ENCODE measurements around the gene CTXN3. TPM values are rescaled to one million over a fixed set of nuclear protein-coding genes. Genes with fewer than 3 reads are reported as not detected.

Gene CTXN3
- total RNA-seq, 1 donor from 2014 or later, result not detected

DNA sequence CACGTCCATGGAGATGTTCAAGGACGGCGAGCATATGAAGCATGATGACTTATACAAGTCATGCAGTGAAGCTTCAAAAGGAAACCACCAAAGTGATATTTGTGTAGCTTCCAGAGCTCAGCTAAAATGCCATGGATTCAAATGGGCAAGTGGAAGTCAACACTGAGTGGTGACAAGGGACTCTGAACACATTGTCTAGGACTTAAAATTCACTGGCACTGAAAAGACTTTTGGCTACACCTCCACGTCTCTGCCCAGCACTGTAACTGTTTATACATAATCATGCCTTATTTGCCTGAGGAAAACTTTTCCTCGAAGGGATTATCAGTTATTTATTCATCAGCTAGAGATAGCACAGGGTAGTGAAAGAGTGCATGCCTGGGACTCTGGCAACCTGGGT, 15.2 kb downstream of the CTXN3 start:
- Mint-ChIP-seq H3K36me3 (ENCODE audit: unreplicated experiment) (no peaks in the 10 kb centered on the region), H3K27me3 (ENCODE audit: unreplicated experiment) (no peaks in the 10 kb centered on the region), H3K27ac (ENCODE audit: unreplicated experiment) (no peak overlapping the region), H3K9me3 (ENCODE audit: unreplicated experiment) (no peaks in the 10 kb centered on the region), H3K4me1 (ENCODE audit: low read depth, unreplicated experiment) (peaks cover 24% of the 10 kb centered on the region), H3K4me3 (ENCODE audit: unreplicated experiment) (no peak overlapping the region)
- TF ChIP-seq, protein P1, sequence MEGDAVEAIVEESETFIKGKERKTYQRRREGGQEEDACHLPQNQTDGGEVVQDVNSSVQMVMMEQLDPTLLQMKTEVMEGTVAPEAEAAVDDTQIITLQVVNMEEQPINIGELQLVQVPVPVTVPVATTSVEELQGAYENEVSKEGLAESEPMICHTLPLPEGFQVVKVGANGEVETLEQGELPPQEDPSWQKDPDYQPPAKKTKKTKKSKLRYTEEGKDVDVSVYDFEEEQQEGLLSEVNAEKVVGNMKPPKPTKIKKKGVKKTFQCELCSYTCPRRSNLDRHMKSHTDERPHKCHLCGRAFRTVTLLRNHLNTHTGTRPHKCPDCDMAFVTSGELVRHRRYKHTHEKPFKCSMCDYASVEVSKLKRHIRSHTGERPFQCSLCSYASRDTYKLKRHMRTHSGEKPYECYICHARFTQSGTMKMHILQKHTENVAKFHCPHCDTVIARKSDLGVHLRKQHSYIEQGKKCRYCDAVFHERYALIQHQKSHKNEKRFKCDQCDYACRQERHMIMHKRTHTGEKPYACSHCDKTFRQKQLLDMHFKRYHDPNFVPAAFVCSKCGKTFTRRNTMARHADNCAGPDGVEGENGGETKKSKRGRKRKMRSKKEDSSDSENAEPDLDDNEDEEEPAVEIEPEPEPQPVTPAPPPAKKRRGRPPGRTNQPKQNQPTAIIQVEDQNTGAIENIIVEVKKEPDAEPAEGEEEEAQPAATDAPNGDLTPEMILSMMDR (IDR thresholded peaks at IDR 0.05; ENCODE audit: partially characterized antibody, unreplicated experiment), result no peak
- DNase-seq, result no peak

DNA sequence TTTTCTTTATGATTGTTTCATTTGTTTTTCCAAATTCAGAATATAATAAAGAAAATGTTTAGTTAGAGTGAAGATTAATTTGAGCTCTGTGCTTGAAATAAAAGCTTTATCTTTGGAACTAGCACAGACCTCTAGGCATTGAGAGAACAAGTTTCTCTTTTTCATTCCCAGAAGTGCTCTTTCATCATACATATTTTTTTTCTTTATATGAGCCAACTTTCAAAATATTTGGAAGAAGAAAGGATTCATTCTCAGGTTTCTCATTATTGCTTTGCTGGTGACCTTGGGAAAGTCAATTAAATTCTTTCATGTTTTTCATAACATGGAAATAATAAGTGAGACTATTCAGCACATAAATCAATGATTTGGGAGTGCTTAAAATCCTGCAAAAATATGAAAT, 16.8 kb downstream of the CTXN3 start:
- H3K27ac Mint-ChIP-seq (ENCODE audit: unreplicated experiment), result no peak overlapping the region
- H3K27me3 Mint-ChIP-seq (ENCODE audit: unreplicated experiment), result no peaks in the 10 kb centered on the region
- H3K36me3 Mint-ChIP-seq (ENCODE audit: unreplicated experiment), result no peaks in the 10 kb centered on the region
- no peaks in the 10 kb centered on the region for H3K9me3 Mint-ChIP-seq (ENCODE audit: unreplicated experiment)
- TF ChIP-seq, protein P1 (IDR thresholded peaks at IDR 0.05; ENCODE audit: partially characterized antibody, unreplicated experiment), result no peak
- no peak overlapping the region for H3K4me3 Mint-ChIP-seq (ENCODE audit: unreplicated experiment)
- DNase-seq, result no peak
- peaks cover 24% of the 10 kb centered on the region for H3K4me1 Mint-ChIP-seq (ENCODE audit: low read depth, unreplicated experiment)

DNA sequence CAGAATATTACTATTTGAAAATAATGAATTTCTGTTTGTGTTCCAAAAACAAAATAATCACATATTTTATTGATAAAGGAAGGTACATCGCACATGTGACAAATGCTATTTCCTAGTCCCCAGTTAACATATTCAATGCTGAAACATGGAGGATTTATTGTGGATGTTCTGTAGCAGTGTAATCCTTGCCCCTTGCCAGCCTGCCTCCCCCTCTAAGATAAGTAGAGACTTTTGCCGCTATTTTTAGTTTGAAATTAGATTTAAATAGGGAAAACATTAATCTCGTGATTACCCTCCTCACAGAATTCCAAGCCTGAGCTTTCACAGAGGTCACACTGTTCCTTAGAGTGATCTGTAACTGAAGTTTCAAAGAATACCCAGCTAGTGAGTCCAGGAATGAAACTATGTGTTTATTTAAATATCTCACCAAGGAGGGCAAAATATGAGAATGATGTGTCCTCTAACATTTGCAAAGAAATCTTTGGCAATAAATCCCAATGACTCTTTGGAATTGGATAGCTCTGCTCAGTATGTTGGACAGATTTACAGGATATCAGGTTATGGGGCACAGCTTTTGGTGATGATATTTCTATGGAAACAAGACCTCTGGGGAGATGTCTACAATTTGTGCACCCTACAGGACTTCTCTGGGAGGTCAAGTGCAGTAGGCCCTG, 17.3 kb downstream of the CTXN3 start:
- no peak overlapping the region for H3K27ac Mint-ChIP-seq (ENCODE audit: unreplicated experiment)
- no peak for DNase-seq
- TF ChIP-seq, protein P1 (IDR thresholded peaks at IDR 0.05; ENCODE audit: partially characterized antibody, unreplicated experiment), result no peak

DNA sequence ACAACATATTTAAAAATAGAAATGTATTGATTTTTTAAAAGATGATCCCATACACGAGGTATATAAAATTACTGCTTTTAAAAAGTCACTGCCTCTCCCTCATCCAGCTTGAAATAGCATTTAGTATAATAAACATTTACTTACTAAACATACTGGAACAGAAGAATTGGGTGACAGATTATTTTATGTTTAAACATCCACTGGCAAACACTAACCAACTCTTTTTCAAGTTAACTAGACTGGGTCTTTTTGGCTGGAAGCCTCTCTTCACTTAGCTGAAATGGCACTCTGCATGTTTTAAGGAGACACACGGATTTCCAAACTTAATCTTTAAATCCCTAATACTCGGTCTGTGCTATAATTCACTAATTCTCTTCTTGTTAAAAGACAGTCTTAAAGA, 19.0 kb downstream of the CTXN3 start:
- TF ChIP-seq, protein P1 (IDR thresholded peaks at IDR 0.05; ENCODE audit: partially characterized antibody, unreplicated experiment), result no peak
- Mint-ChIP-seq H3K27ac (ENCODE audit: unreplicated experiment) (no peak overlapping the region), H3K4me1 (ENCODE audit: low read depth, unreplicated experiment) (peaks cover 23% of the 10 kb centered on the region), H3K4me3 (ENCODE audit: unreplicated experiment) (peak overlapping the region; percentile 53), H3K27me3 (ENCODE audit: unreplicated experiment) (no peaks in the 10 kb centered on the region), H3K9me3 (ENCODE audit: unreplicated experiment) (no peaks in the 10 kb centered on the region), H3K36me3 (ENCODE audit: unreplicated experiment) (no peaks in the 10 kb centered on the region)
- no peak for DNase-seq

More for the DNA sequence above, 17.3 kb downstream of the CTXN3 start:
- no peaks in the 10 kb centered on the region for H3K36me3 Mint-ChIP-seq (ENCODE audit: unreplicated experiment)
- peaks cover 24% of the 10 kb centered on the region for H3K4me1 Mint-ChIP-seq (ENCODE audit: low read depth, unreplicated experiment)
- no peak overlapping the region for H3K4me3 Mint-ChIP-seq (ENCODE audit: unreplicated experiment)
- no peaks in the 10 kb centered on the region for H3K27me3 Mint-ChIP-seq (ENCODE audit: unreplicated experiment)
- H3K9me3 Mint-ChIP-seq (ENCODE audit: unreplicated experiment), result no peaks in the 10 kb centered on the region

DNA sequence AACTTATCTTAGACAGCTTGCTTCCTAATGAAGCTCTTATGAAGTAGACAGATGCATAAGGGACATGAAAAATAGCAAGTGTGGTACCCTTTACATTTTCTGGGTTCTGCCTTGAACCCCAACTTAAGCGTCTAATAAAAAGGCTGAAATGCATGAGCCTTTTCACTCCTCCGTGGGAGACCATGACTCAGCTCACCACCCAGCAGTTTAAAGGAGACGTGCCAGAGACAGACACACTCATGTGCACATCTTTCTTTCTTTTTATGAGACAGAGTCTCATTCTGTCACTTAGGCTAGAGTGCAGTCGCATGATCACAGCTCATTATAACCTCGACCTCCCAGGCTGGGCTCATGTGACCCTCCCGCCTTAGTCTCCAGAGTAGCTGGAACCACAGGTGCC, 22.3 kb downstream of the CTXN3 start:
- H3K27ac Mint-ChIP-seq (ENCODE audit: unreplicated experiment), result no peak overlapping the region
- peaks cover 13% of the 10 kb centered on the region for H3K4me1 Mint-ChIP-seq (ENCODE audit: low read depth, unreplicated experiment)
- no peaks in the 10 kb centered on the region for H3K9me3 Mint-ChIP-seq (ENCODE audit: unreplicated experiment)
- no peaks in the 10 kb centered on the region for H3K36me3 Mint-ChIP-seq (ENCODE audit: unreplicated experiment)
- DNase-seq, result no peak
- H3K4me3 Mint-ChIP-seq (ENCODE audit: unreplicated experiment), result no peak overlapping the region
- H3K27me3 Mint-ChIP-seq (ENCODE audit: unreplicated experiment), result no peaks in the 10 kb centered on the region
- TF ChIP-seq, protein P1 (IDR thresholded peaks at IDR 0.05; ENCODE audit: partially characterized antibody, unreplicated experiment), result no peak

Data from glutamatergic neuron (in vitro differentiated cells).